HepG2 (cell line): ENCODE measurements around the gene BLVRB. TPM values are rescaled to one million over a fixed set of nuclear protein-coding genes. Genes with fewer than 3 reads are reported as not detected.

Experiments
- CBX2 ChIP-seq, 2 experiments: fragments of 200-600 bp in 1 of 2; sonication (generic); formaldehyde crosslinking in 1 of 2; IDR thresholded peaks; 2 replicates each; pipeline versions ENCODE4 v1.7.0 to v1.8.1; 2018 to 2022; ENCODE audit warnings: low read depth in 2 of 2, low read length in 1 of 2, mild to moderate bottlenecking in 1 of 2, missing genetic modification reagents in 1 of 2
- ERF ChIP-seq: IDR thresholded peaks from 2 replicates; pipeline ENCODE4 v1.6.1; 2018; ENCODE audit warnings: missing biosample characterization, missing genetic modification reagents
- HOXA3 ChIP-seq: sonication (generic); formaldehyde crosslinking; IDR thresholded peaks from 2 replicates; pipeline ENCODE4 v1.5.0; 2020; ENCODE audit warnings: missing genetic modification reagents
- MAFG ChIP-seq: sonication (generic); formaldehyde crosslinking; IDR thresholded peaks from 2 replicates; pipeline ENCODE4 v1.5.1; 2020; ENCODE audit warnings: mild to moderate bottlenecking, missing genetic modification reagents
- NFIC ChIP-seq: IDR thresholded peaks from 2 replicates; pipeline ENCODE4 v1.6.1; 2012; ENCODE audit warnings: mild to moderate bottlenecking, low read length, inconsistent platforms
- NR2F1 ChIP-seq, 2 experiments: fragments of 450-650 bp in 1 of 2; formaldehyde crosslinking in 1 of 2; IDR thresholded peaks; 2 replicates each; pipeline versions ENCODE4 v1.5.0 to v1.6.1; 2016 to 2020; ENCODE audit warnings: mild to moderate bottlenecking in 1 of 2, missing compliant biosample characterization in 1 of 2, missing genetic modification reagents in 1 of 2, moderate library complexity in 1 of 2
- RARA ChIP-seq: IDR thresholded peaks from 2 replicates; pipeline ENCODE4 v1.6.1; 2016; ENCODE audit warnings: missing genetic modification reagents, missing compliant biosample characterization
- SNAPC2 ChIP-seq: sonication (generic); formaldehyde crosslinking; IDR thresholded peaks from 2 replicates; pipeline ENCODE4 v1.8.1; 2022; ENCODE audit warnings: mild to moderate bottlenecking, missing genetic modification reagents
- SPEN ChIP-seq: sonication (generic); formaldehyde crosslinking; IDR thresholded peaks from 2 replicates; pipeline ENCODE4 v1.5.1; 2020; ENCODE audit warnings: low read depth, mild to moderate bottlenecking, missing genetic modification reagents
- ZNF720 ChIP-seq: sonication (generic); formaldehyde crosslinking; IDR thresholded peaks from 2 replicates; pipeline ENCODE4 v1.4.0; 2020; ENCODE audit warnings: missing genetic modification reagents
- ZNF749 ChIP-seq: sonication (generic); formaldehyde crosslinking; IDR thresholded peaks from 2 replicates; pipeline ENCODE4 v1.8.0; 2022; ENCODE audit warnings: mild to moderate bottlenecking, missing genetic modification reagents, moderate library complexity, borderline replicate concordance
- polyA plus RNA-seq, 8 experiments: library from polyadenylated mRNA; depleted of rRNA in 3 of 8; stranded (reverse) in 7 of 8; unstranded in 1 of 8; fragments of >200 nt; fragmentation: Illumina TruSeq in 4 of 8; extraction: Trizol in 4 of 8; gene quantifications; 2 replicates each; pipeline versions ENCODE4 v1.2.1 to v1.2.3, GENCODE V29; 2011 to 2016; ENCODE audit warnings: low read depth in 4 of 8, missing spikeins in 1 of 8, mixed read lengths in 1 of 8; ENCODE audit not compliant: insufficient read depth in 1 of 8
- total RNA-seq, 5 experiments: library from RNA; depleted of rRNA; stranded (reverse); fragments of >200 nt; fragmentation: Illumina TruSeq; extraction: Trizol; gene quantifications; 2 replicates each; pipeline ENCODE4 v1.2.3, GENCODE V29; 2016; ENCODE audit warnings: low read depth in 1 of 5
- TF ChIP-seq, protein P1 (sequence below): sonication (generic); formaldehyde crosslinking; IDR thresholded peaks from 2 replicates; pipeline ENCODE4 v1.4.0; 2020; ENCODE audit warnings: missing genetic modification reagents, borderline replicate concordance
- TF ChIP-seq, protein P2 (sequence below): conservative IDR thresholded peaks from 2 replicates; pipeline ENCODE4 v1.6.1; 2018; ENCODE audit warnings: missing genetic modification reagents
- TF ChIP-seq, protein P3 (sequence below): IDR thresholded peaks from 2 replicates; pipeline ENCODE4 v1.6.1; 2016; ENCODE audit warnings: missing biosample characterization, missing genetic modification reagents, low read depth
- TF ChIP-seq, protein P4 (sequence below): sonication (generic); formaldehyde crosslinking; IDR thresholded peaks from 2 replicates; pipeline ENCODE4 v1.4.0; 2020; ENCODE audit warnings: missing genetic modification reagents

The BLVRB gene
- total and polyA plus RNA-seq, 2 of the 13 experiments (the other 11 are each of a cell fraction or from before 2014, with no cell fraction given) = 25.9 to 51.4 TPM

DNA sequence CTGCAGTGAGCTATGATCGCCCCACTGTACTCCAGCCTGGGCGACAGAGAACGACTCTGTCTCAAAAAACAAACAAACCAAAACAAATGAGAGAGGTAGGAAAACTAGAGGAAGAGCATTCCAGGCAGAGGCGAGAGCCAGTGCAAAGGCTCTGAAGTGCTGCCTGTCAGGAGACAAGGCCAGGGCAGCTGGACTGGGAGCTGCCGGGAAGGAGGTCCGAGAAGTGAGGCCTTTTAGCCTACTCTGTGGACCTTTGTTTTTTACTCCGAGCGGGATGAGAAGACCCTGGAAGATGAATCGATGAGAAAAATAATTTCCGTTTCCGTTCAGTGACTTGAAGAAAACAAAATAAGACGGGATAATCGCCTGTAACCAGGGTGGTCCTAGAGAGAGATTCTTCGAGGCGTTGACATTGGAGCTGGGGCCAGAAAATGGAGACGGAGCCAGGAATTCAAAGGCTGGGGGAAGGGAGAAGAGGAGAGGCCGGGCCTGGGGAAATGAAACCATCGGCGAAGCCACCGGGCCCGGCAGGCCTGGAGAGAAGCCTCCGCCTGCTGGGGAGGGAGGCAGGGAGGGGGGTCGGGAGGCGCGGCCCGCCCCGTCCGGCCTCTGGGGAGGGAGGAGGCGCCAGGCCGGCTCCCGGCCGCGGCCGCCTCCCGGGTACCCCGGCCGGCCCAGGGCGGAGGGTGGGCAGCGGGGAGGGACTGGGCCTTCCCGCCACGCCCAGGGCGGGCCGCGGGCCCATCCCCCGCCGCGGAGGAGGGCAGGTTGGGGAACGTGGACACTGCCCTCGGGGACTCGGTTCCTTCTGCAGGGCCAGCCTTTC is 31.9 kb downstream of the BLVRB start (continued):
- TF ChIP-seq, protein P1, sequence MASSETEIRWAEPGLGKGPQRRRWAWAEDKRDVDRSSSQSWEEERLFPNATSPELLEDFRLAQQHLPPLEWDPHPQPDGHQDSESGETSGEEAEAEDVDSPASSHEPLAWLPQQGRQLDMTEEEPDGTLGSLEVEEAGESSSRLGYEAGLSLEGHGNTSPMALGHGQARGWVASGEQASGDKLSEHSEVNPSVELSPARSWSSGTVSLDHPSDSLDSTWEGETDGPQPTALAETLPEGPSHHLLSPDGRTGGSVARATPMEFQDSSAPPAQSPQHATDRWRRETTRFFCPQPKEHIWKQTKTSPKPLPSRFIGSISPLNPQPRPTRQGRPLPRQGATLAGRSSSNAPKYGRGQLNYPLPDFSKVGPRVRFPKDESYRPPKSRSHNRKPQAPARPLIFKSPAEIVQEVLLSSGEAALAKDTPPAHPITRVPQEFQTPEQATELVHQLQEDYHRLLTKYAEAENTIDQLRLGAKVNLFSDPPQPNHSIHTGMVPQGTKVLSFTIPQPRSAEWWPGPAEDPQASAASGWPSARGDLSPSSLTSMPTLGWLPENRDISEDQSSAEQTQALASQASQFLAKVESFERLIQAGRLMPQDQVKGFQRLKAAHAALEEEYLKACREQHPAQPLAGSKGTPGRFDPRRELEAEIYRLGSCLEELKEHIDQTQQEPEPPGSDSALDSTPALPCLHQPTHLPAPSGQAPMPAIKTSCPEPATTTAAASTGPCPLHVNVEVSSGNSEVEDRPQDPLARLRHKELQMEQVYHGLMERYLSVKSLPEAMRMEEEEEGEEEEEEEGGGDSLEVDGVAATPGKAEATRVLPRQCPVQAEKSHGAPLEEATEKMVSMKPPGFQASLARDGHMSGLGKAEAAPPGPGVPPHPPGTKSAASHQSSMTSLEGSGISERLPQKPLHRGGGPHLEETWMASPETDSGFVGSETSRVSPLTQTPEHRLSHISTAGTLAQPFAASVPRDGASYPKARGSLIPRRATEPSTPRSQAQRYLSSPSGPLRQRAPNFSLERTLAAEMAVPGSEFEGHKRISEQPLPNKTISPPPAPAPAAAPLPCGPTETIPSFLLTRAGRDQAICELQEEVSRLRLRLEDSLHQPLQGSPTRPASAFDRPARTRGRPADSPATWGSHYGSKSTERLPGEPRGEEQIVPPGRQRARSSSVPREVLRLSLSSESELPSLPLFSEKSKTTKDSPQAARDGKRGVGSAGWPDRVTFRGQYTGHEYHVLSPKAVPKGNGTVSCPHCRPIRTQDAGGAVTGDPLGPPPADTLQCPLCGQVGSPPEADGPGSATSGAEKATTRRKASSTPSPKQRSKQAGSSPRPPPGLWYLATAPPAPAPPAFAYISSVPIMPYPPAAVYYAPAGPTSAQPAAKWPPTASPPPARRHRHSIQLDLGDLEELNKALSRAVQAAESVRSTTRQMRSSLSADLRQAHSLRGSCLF (CRISPR knock-in tag) = no peak
- TF ChIP-seq SNAPC2 (CRISPR knock-in tag) (no peak), HOXA3 (CRISPR knock-in tag) (no peak; the same call in none of the 2 replicates), MAFG (CRISPR knock-in tag) (no peak), CBX2 (IDR thresholded peaks at IDR 0.05; ENCODE audit: low read depth, low read length) (no peak), CBX2 (CRISPR knock-in tag; IDR thresholded peaks at IDR 0.05; ENCODE audit: low read depth) (no peak), ZNF749 (CRISPR knock-in tag) (no peak), RARA (CRISPR knock-in tag) (no peak), NR2F1 (CRISPR knock-in tag; IDR thresholded peaks at IDR 0.05) (no peak), ERF (CRISPR knock-in tag) (peak; percentile 26; the same call in 1 of the 2 replicates), NFIC (no peak), ZNF720 (no peak), SPEN (peak; percentile 41)
- TF ChIP-seq, protein P2, sequence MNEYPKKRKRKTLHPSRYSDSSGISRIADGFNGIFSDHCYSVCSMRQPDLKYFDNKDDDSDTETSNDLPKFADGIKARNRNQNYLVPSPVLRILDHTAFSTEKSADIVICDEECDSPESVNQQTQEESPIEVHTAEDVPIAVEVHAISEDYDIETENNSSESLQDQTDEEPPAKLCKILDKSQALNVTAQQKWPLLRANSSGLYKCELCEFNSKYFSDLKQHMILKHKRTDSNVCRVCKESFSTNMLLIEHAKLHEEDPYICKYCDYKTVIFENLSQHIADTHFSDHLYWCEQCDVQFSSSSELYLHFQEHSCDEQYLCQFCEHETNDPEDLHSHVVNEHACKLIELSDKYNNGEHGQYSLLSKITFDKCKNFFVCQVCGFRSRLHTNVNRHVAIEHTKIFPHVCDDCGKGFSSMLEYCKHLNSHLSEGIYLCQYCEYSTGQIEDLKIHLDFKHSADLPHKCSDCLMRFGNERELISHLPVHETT (CRISPR knock-in tag) = no peak; the same call in none of the 2 replicates
- TF ChIP-seq, protein P3, sequence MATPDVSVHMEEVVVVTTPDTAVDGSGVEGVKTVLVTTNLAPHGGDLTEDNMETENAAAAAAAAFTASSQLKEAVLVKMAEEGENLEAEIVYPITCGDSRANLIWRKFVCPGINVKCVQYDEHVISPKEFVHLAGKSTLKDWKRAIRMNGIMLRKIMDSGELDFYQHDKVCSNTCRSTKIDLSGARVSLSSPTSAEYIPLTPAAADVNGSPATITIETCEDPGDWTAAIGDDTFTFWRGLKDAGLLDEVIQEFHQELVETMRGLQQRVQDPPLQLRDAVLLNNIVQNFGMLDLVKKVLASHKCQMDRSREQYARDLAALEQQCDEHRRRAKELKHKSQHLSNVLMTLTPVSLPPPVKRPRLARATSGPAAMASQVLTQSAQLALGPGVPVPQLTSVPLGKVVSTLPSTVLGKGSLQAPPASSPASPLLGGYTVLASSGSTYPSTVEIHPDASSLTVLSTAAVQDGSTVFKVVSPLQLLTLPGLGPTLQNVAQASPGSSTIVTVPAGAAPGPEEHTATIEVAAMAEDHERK (CRISPR knock-in tag) = no peak
- TF ChIP-seq, protein P4, sequence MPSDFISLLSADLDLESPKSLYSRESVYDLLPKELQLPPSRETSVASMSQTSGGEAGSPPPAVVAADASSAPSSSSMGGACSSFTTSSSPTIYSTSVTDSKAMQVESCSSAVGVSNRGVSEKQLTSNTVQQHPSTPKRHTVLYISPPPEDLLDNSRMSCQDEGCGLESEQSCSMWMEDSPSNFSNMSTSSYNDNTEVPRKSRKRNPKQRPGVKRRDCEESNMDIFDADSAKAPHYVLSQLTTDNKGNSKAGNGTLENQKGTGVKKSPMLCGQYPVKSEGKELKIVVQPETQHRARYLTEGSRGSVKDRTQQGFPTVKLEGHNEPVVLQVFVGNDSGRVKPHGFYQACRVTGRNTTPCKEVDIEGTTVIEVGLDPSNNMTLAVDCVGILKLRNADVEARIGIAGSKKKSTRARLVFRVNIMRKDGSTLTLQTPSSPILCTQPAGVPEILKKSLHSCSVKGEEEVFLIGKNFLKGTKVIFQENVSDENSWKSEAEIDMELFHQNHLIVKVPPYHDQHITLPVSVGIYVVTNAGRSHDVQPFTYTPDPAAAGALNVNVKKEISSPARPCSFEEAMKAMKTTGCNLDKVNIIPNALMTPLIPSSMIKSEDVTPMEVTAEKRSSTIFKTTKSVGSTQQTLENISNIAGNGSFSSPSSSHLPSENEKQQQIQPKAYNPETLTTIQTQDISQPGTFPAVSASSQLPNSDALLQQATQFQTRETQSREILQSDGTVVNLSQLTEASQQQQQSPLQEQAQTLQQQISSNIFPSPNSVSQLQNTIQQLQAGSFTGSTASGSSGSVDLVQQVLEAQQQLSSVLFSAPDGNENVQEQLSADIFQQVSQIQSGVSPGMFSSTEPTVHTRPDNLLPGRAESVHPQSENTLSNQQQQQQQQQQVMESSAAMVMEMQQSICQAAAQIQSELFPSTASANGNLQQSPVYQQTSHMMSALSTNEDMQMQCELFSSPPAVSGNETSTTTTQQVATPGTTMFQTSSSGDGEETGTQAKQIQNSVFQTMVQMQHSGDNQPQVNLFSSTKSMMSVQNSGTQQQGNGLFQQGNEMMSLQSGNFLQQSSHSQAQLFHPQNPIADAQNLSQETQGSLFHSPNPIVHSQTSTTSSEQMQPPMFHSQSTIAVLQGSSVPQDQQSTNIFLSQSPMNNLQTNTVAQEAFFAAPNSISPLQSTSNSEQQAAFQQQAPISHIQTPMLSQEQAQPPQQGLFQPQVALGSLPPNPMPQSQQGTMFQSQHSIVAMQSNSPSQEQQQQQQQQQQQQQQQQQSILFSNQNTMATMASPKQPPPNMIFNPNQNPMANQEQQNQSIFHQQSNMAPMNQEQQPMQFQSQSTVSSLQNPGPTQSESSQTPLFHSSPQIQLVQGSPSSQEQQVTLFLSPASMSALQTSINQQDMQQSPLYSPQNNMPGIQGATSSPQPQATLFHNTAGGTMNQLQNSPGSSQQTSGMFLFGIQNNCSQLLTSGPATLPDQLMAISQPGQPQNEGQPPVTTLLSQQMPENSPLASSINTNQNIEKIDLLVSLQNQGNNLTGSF (CRISPR knock-in tag) = no peak
